Measurements from ENCODE around the gene ASCC1. TPM values are rescaled to one million over a fixed set of nuclear protein-coding genes. Genes with fewer than 3 reads are reported as not detected.

The ASCC1 gene
- total and polyA plus RNA-seq, 2 experiments from 2014 or later: 13.7 to 37.2 TPM

- Histone ChIP-seq H3K4me1 (ENCODE audit: insufficient read depth) (no peaks in the 10 kb centered on the region), H3K36me3 (ENCODE audit: insufficient read depth) (no peaks in the 10 kb centered on the region; the same call in 1 of the 2 replicates), H2AFZ (no peak overlapping the region), H4K20me1 (replicated peaks; ENCODE audit: insufficient read depth) (no peaks in the 10 kb centered on the region), H3K4me3 (no peak overlapping the region), H3K9me2 (ENCODE audit: insufficient read depth) (no peaks in the 10 kb centered on the region), H3K79me2 (replicated peaks; ENCODE audit: insufficient read depth) (no peaks in the 10 kb centered on the region), H3K4me2 (no peak overlapping the region), H3K27ac (ENCODE audit: low read depth) (no peak overlapping the region), H3K27me3 (ENCODE audit: insufficient read depth) (no peaks in the 10 kb centered on the region), H3F3A (replicated peaks; ENCODE audit: low read depth) (no peaks in the 10 kb centered on the region)
- Mint-ChIP-seq H3K27ac (no peak overlapping the region), H3K4me1 (peaks cover 4% of the 10 kb centered on the region; the same call in 2 of the 3 replicates), H3K27me3 (ENCODE audit: insufficient read depth, low read depth, poor library complexity) (peaks cover 18% of the 10 kb centered on the region), H3K4me3 (no peak overlapping the region), H3K36me3 (ENCODE audit: low read depth) (no peaks in the 10 kb centered on the region), H3K9me3 (no peaks in the 10 kb centered on the region)
- DNase-seq (ENCODE audit: low spot score) (no peak), ATAC-seq (no peak)
- TF ChIP-seq ZNF114 (CRISPR knock-in tag; IDR thresholded peaks at IDR 0.05): no peak
- TF ChIP-seq JUNB (IDR thresholded peaks at IDR 0.05; ENCODE audit: unreplicated experiment): no peak
- TF ChIP-seq EZH2phosphoT487 (IDR thresholded peaks at IDR 0.05; ENCODE audit: unreplicated experiment): no peak
- TF ChIP-seq STAT1 (IDR thresholded peaks at IDR 0.05; ENCODE audit: unreplicated experiment): no peak
- TF ChIP-seq POLR2AphosphoS5 (IDR thresholded peaks at IDR 0.05; ENCODE audit: low read depth): no peak
- no peak for TF ChIP-seq NANOG (IDR thresholded peaks at IDR 0.05; ENCODE audit: borderline replicate concordance)
Measured at GRCh38 chr10:72068901-72069446, 147.1 kb downstream of the ASCC1 start.

- Histone ChIP-seq H3K4me3 (no peak overlapping the region), H3K4me1 (ENCODE audit: insufficient read depth) (no peaks in the 10 kb centered on the region), H3K27me3 (ENCODE audit: insufficient read depth) (no peaks in the 10 kb centered on the region), H3K36me3 (ENCODE audit: insufficient read depth) (no peaks in the 10 kb centered on the region; the same call in 1 of the 2 replicates), H3K9me2 (ENCODE audit: insufficient read depth) (no peaks in the 10 kb centered on the region), H4K20me1 (replicated peaks; ENCODE audit: insufficient read depth) (no peaks in the 10 kb centered on the region), H2AFZ (no peak overlapping the region), H3K79me2 (replicated peaks; ENCODE audit: insufficient read depth) (no peaks in the 10 kb centered on the region), H3K4me2 (no peak overlapping the region), H3F3A (replicated peaks; ENCODE audit: low read depth) (no peaks in the 10 kb centered on the region), H3K27ac (ENCODE audit: low read depth) (no peak overlapping the region)
- ATAC-seq (no peak), DNase-seq (ENCODE audit: low spot score) (no peak)
- no peak overlapping the region for H3K4me3 Mint-ChIP-seq
- peaks cover 15% of the 10 kb centered on the region for H3K27me3 Mint-ChIP-seq (ENCODE audit: insufficient read depth, low read depth, poor library complexity)
- H3K27ac Mint-ChIP-seq: no peak overlapping the region
- no peaks in the 10 kb centered on the region for H3K9me3 Mint-ChIP-seq
- H3K4me1 Mint-ChIP-seq: peaks cover 4% of the 10 kb centered on the region; the same call in 2 of the 3 replicates
- no peak for TF ChIP-seq JUNB (IDR thresholded peaks at IDR 0.05; ENCODE audit: unreplicated experiment)
- TF ChIP-seq, protein P1, sequence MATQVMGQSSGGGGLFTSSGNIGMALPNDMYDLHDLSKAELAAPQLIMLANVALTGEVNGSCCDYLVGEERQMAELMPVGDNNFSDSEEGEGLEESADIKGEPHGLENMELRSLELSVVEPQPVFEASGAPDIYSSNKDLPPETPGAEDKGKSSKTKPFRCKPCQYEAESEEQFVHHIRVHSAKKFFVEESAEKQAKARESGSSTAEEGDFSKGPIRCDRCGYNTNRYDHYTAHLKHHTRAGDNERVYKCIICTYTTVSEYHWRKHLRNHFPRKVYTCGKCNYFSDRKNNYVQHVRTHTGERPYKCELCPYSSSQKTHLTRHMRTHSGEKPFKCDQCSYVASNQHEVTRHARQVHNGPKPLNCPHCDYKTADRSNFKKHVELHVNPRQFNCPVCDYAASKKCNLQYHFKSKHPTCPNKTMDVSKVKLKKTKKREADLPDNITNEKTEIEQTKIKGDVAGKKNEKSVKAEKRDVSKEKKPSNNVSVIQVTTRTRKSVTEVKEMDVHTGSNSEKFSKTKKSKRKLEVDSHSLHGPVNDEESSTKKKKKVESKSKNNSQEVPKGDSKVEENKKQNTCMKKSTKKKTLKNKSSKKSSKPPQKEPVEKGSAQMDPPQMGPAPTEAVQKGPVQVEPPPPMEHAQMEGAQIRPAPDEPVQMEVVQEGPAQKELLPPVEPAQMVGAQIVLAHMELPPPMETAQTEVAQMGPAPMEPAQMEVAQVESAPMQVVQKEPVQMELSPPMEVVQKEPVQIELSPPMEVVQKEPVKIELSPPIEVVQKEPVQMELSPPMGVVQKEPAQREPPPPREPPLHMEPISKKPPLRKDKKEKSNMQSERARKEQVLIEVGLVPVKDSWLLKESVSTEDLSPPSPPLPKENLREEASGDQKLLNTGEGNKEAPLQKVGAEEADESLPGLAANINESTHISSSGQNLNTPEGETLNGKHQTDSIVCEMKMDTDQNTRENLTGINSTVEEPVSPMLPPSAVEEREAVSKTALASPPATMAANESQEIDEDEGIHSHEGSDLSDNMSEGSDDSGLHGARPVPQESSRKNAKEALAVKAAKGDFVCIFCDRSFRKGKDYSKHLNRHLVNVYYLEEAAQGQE (IDR thresholded peaks at IDR 0.05; ENCODE audit: unreplicated experiment): no peak
- H3K36me3 Mint-ChIP-seq (ENCODE audit: low read depth): no peaks in the 10 kb centered on the region
Measured at GRCh38 chr10:72068126-72068765, 147.8 kb downstream of the ASCC1 start.

Measured in GM23338 (cell line).